GM21390 (cell line): ENCODE data around the gene SNHG17.
A peak's percentile ranks its signal among the peaks of the same experiment; 100 is the strongest.
"Not testable (repeated sequence)": the region's sequence is repeated elsewhere in the genome, so short reads cannot be mapped to it uniquely, and the experiment has no call there.

Source experiments
- ATAC-seq: cut with Tn5 transposase; IDR thresholded peaks from one replicate; pipeline ENCODE4 v1.9.1; 2021; ENCODE audit not compliant: unreplicated experiment

The SNHG17 gene

DNA sequence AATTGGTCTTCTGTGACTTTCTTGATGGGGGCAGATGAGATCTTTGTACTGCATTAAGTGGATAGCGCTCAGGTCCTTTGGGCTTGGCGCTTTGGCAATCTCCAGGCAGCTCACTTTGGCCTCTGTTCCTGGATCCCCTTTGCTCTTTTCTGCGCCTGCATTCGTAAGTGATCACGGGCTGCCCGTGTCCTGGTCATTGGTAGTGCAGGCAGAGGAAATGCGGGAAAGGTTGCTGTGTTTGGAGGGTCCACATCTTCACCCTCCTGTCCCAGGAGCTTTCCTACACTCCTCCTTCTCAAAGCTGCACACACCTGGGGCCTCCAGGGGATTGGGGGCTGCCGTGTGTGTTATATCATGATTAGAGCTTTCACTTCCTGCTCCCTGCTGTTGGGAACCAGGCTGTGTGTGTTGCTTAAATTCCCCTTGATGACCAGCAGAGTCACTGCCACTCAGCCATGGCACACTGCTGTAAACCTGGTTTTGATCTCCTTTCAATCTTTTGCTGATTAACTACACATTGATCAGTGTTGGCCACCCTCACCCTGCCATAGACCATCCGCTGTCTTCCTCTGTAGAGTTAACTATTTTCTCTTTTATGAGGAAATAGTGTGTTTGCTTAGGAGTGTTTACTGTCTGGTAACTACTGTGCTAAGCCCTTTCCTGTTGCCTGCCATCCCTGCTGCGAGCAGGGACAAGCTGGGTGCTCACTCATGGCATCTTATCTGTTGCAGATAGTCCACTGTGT lies 13.0 kb upstream of the SNHG17 start:
- no peak for ATAC-seq

GRCh38 chr20:38447251-38447661 lies 12.1 kb upstream of the SNHG17 start:
- no peak for ATAC-seq

DNA sequence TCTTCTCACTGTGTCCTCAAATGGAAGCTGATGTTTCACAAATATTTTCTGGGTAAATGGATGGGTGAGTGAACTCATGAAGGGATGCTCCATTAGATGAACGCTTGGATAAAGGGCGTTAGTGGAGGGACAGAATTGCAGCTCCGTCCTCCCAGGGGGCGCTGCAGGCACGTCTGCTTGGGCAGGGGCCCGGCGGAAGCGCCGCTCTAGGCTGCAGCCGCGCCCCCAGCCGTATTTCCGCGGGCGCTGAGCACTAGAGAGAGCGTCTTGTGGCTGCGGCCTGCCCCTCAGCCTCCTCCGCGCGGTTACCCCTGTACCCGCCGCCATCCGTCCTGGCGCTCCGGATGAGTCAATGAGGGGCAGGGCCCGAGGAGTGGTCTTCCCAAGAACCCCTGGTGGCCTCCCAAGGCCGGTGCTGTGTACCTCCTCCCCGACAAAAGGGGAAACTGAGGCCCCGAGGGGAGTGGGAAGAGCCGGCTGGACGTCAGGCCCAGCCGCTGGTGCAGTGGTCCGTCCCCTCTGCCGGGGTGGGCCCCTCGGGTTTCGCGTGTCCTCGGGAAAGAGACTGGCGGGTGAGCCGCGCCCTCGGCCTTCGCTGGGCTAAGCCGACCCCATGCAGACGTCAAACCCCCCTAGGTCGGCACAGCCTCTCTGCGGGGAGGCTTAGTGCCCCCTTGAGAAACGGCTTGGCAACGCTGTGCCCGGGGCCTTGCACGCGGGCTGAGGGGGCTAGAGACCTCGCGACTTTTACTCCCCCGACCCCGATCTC lies 11.5 kb upstream of the SNHG17 start:
- ATAC-seq: peak; percentile 80

DNA sequence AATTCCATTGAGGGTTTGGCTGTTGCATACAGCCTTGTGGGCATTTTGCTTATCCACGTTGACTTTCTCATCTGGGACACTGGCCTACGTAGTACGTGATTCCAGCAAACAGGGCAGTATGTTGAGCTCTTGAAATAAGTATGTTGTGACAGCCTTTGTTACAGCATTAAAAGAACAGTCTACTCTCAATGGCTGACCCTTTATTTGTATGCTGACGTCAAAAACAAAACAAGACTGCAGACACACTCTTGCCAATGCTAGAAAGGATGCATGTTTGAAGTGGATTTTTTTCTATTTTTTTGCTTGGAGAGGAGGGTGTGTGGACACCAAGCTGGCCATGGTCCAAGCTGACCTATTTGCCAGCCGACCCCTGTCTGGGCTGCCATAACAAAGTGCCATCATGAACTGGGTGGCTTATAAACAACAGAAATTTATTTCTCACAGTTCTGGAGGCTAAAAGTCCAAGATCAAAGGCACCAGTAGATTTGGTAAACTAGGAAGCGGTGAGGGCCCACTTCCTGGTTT lies 10.8 kb upstream of the SNHG17 start:
- ATAC-seq: no peak

- no peak for ATAC-seq
These were observed 10.3 kb upstream of the SNHG17 start for GRCh38 chr20:38445381-38445796.

GRCh38 chr20:38441916-38442315 lies 6.8 kb upstream of the SNHG17 start:
- ATAC-seq: no peak

DNA sequence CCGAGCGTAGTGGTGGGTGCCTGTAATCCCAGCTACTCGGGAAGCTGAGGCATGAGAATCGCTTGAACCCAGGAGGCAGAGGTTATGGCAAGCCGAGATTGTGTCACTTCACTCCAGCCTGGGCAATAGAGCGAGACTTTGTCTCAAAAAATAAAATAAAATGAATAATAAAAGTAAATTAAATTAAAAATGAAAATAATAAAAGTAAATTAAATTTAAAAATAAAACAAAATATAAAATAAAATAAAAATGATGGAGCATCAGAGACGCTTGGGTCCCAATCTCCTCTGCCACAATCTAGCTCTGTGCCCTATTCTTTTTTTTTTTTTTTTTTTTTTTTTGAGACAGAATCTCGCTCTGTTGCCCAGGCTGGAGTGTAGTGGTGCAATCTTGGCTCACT lies 6.0 kb upstream of the SNHG17 start:
- ATAC-seq: not testable (repeated sequence)

GRCh38 chr20:38437796-38438195 lies 2.7 kb upstream of the SNHG17 start:
- ATAC-seq: no peak

DNA sequence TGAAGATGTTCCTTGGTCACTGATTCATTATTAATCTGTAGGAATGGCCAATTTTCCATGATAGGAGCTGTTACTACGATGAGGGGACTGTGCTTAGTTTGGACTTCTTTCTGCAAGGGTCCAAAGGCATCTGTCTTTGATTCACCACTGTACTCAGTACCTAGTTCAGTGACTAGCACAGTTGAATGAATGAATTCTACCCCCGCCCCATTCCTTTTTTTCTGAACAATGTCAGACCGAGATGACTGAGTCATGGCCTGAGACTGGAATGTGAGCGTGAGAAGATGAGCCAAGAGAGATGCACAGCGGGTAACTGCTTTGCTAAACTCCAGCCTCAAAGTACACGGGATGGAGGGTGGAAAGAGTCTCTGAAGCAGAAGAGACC lies 419 bp upstream of the SNHG17 start:
- no peak for ATAC-seq

- ATAC-seq: no peak
These were observed 807 bp downstream of the SNHG17 start for GRCh38 chr20:38434301-38434741.

DNA sequence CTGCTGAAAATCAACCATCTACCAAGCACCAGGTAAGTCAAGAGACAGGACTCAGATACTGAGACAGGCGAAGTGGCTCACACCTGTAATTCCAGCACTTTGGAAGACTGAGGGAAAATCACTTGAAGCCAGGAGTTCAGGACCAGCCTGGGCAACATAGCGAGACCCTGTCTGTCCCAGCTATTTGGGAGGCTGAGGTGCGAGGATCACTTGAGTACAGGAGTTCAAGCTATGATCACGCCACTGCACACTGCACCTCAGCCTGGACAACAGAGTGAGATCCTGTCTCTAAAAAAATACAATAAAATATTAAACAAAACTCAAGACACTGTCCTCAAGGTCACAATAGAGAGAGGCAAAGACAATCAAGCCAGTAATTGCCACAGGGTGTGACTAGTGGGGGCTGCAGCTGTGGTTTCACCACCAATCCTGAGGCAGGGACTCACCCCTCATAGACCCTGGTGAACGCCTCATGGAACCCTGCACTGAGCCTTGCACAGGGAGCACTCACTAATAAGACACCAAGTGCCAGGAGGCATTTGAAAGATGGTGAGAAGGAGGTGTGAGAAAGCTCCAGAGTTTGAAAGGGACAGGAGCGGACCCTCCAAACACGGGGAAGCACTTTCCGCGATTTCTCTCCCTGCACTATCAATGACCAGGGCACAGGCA lies 1.7 kb downstream of the SNHG17 start:
- ATAC-seq: no peak

DNA sequence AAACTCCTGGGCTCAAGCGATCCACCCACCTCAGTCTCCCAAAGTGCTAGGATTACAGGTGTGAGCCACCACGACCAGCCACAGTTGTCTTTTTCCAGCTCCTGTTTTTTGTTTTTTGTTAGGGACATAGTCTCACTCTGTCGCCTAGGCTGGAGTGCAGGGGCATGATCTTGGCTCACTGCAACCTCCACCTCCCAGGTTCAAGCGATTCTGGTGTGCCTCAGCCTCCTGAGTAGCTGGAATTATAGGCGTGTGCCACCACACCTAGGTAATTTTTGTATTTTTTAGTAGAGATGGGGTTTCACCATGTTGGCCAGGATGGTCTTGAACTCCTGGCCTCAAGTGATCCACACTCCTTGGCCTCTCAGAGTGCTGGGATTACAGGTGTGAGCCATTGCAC lies 2.3 kb downstream of the SNHG17 start:
- not testable (repeated sequence) for ATAC-seq

GRCh38 chr20:38432292-38432691 lies 2.8 kb downstream of the SNHG17 start:
- no peak for ATAC-seq

GRCh38 chr20:38430679-38431325 lies 4.3 kb downstream of the SNHG17 start:
- ATAC-seq: no peak

- ATAC-seq: no peak
These were observed 5.8 kb downstream of the SNHG17 start for GRCh38 chr20:38429301-38429700.

DNA sequence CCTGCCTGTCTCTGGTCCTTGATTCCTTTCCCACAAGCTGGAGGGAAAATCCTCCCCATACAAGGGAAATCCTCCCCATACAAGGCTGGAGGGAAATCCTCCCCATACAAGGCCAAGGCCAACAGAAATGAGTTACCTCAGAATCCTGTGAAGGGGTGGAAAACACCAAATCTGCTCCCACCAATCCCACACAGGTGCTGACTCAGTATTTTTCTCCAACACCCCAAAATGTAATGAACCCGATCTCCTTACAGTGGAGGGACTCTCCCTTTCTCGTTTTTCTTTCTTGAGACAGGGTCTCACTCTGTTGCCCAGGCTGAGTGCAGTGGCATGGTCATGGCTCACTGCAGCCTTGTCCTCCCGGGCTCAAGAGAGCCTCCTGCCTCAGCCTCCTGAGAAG lies 6.3 kb downstream of the SNHG17 start:
- no peak for ATAC-seq

GRCh38 chr20:38427655-38428023 lies 7.5 kb downstream of the SNHG17 start:
- ATAC-seq: no peak

DNA sequence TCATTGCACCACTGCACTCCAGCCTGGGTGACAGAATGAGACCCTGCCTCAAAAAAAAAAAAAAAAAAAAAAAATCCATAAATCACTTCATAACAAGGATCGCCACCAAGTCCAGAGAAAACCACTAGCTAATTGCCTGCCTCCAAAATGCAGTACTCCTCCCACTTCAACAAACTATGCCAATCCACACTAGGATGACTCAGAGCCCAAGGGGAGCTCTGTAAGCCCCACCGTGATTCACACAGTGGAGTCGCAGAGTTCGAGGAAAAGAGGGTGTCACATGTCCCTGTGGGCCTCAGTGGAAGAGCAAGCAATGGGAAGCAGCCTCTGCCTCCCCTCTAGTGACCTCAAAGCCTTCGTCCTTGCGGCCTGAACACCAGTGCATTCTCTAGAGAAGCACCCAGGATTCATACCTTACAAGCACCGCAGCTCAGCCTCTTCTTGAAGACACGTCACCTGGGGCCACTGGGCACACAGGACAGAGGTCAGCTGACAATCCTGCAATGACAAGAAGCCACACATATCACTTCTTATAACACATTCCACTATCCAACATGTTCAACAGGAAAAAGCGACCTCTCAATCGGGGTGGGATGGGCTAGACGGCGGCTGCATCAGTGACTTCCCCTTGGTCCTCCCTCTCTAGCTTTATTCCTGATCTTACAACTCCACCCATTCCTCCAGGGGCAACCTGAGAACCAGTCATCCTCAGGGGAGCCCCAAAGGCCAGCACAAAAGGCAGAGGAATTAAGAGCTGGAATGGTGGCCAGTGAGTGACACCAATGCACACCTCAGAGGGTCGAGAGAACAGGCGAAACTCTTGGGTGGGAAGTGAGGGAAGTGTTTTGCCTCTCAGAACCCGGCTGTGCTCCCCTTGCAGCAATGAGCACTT lies 8.9 kb downstream of the SNHG17 start:
- no peak for ATAC-seq

DNA sequence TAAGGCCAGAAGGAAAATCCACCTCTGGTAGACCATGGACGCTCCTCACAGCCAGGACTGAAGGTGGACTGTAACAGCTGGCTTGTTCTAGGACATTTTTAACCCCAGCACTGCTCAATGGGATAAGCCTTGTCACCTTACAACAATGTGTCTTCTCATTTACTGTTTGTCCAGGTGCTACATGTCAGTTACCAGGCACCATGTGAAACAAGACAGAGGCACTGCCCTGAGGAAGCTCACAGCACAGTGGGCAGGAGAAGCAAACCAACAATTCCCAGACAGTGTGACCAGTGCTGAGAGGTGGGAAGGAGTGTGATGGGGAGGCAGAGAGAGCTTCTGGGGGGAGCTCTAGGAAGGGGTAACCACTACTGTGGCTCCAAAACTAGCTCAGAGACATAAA lies 10.7 kb downstream of the SNHG17 start:
- no peak for ATAC-seq

GRCh38 chr20:38423541-38423940 lies 11.6 kb downstream of the SNHG17 start:
- ATAC-seq: no peak
